ENCODE data around the gene SLX4IP. TPM values are rescaled to one million over a fixed set of nuclear protein-coding genes. Genes with fewer than 3 reads are reported as not detected.

SLX4IP gene
- total RNA-seq, 2 experiments from 2014 or later: 8.8 to 8.9 TPM

GRCh38 chr20:10543480-10543879, 108.4 kb downstream of the SLX4IP start:
- DNase-seq (no peak), ATAC-seq (no peak)
- ChIA-PET CTCF (interaction anchor here (0.7 kb wide), 2 partner anchors 10 to 28 kb away, joined by 3 read pairs; no protein-coding TSS in a partner anchor), POLR2A (no interaction called here)
- Mint-ChIP-seq H3K36me3 (ENCODE audit: low read depth) (no peaks in the 10 kb centered on the region), H3K4me3 (no peak overlapping the region), H3K4me1 (ENCODE audit: low read depth) (peaks cover 21% of the 10 kb centered on the region), H3K27me3 (ENCODE audit: low read depth) (no peaks in the 10 kb centered on the region), H3K27ac (no peak overlapping the region), H3K9me3 (ENCODE audit: insufficient read depth) (no peaks in the 10 kb centered on the region)

- DNase-seq (no peak), ATAC-seq (no peak)
- H3K27ac Mint-ChIP-seq: peak overlapping the region; percentile 17
- H3K9me3 Mint-ChIP-seq (ENCODE audit: insufficient read depth): no peaks in the 10 kb centered on the region
- CTCF ChIA-PET: no interaction called here
- POLR2A ChIA-PET: no interaction called here
- H3K4me1 Mint-ChIP-seq (ENCODE audit: low read depth): peaks cover 43% of the 10 kb centered on the region
- no peak overlapping the region for H3K4me3 Mint-ChIP-seq
- no peaks in the 10 kb centered on the region for H3K36me3 Mint-ChIP-seq (ENCODE audit: low read depth)
- H3K27me3 Mint-ChIP-seq (ENCODE audit: low read depth): no peaks in the 10 kb centered on the region
Observed at GRCh38 chr20:10547276-10548114, 112.4 kb downstream of the SLX4IP start.

GRCh38 chr20:10549511-10549910, 114.4 kb downstream of the SLX4IP start:
- no peak overlapping the region for H3K27ac Mint-ChIP-seq
- DNase-seq (no peak), ATAC-seq (no peak)
- H3K36me3 Mint-ChIP-seq (ENCODE audit: low read depth): no peaks in the 10 kb centered on the region
- peaks cover 48% of the 10 kb centered on the region for H3K4me1 Mint-ChIP-seq (ENCODE audit: low read depth)
- ChIA-PET CTCF (interaction anchor here (1.0 kb wide), 1 partner anchor 72 kb away, joined by 3 read pairs; no protein-coding TSS in a partner anchor), POLR2A (no interaction called here)
- no peaks in the 10 kb centered on the region for H3K9me3 Mint-ChIP-seq (ENCODE audit: insufficient read depth)
- no peak overlapping the region for H3K4me3 Mint-ChIP-seq
- no peaks in the 10 kb centered on the region for H3K27me3 Mint-ChIP-seq (ENCODE audit: low read depth)

- Mint-ChIP-seq H3K36me3 (ENCODE audit: low read depth) (no peaks in the 10 kb centered on the region), H3K9me3 (ENCODE audit: insufficient read depth) (no peaks in the 10 kb centered on the region), H3K4me3 (peak overlapping the region; percentile 32), H3K27ac (peak overlapping the region; percentile 53), H3K4me1 (ENCODE audit: low read depth) (peaks cover 48% of the 10 kb centered on the region), H3K27me3 (ENCODE audit: low read depth) (no peaks in the 10 kb centered on the region)
- peak; percentile 67 for ATAC-seq
- CTCF ChIA-PET: interaction anchor here (1.0 kb wide), 1 partner anchor 73 kb away, joined by 3 read pairs; no protein-coding TSS in a partner anchor
- POLR2A ChIA-PET: no interaction called here
- peak; percentile 58 for DNase-seq
Observed at GRCh38 chr20:10550204-10551118, 115.4 kb downstream of the SLX4IP start.

- Mint-ChIP-seq H3K4me1 (ENCODE audit: low read depth) (peaks cover 52% of the 10 kb centered on the region), H3K27me3 (ENCODE audit: low read depth) (no peaks in the 10 kb centered on the region), H3K27ac (no peak overlapping the region), H3K4me3 (no peak overlapping the region), H3K36me3 (ENCODE audit: low read depth) (peaks cover 4% of the 10 kb centered on the region), H3K9me3 (ENCODE audit: insufficient read depth) (no peaks in the 10 kb centered on the region)
- ChIA-PET CTCF (interaction anchor here (0.6 to 1.6 kb wide), 14 partner anchors 9 to 574 kb away, joined by 3 to 9 read pairs (median 3); partner anchors contain the start of genes MKKS and SLX4IP), POLR2A (no interaction called here)
- DNase-seq (no peak), ATAC-seq (no peak)
Observed at GRCh38 chr20:10551732-10552724, 116.9 kb downstream of the SLX4IP start.

GRCh38 chr20:10553326-10553984, 118.3 kb downstream of the SLX4IP start:
- ChIA-PET CTCF (interaction anchor here (0.7 to 1.6 kb wide), 12 partner anchors 10 to 576 kb away, joined by 3 to 9 read pairs (median 4); partner anchors contain the start of genes MKKS and SLX4IP), POLR2A (no interaction called here)
- H3K9me3 Mint-ChIP-seq (ENCODE audit: insufficient read depth): no peaks in the 10 kb centered on the region
- peaks cover 9% of the 10 kb centered on the region for H3K36me3 Mint-ChIP-seq (ENCODE audit: low read depth)
- DNase-seq: peak; percentile 69
- no peak overlapping the region for H3K4me3 Mint-ChIP-seq
- no peaks in the 10 kb centered on the region for H3K27me3 Mint-ChIP-seq (ENCODE audit: low read depth)
- H3K4me1 Mint-ChIP-seq (ENCODE audit: low read depth): peaks cover 64% of the 10 kb centered on the region
- H3K27ac Mint-ChIP-seq: no peak overlapping the region
- peak; percentile 60 for ATAC-seq

- no peak for ATAC-seq
- POLR2A ChIA-PET: no interaction called here
- H3K27me3 Mint-ChIP-seq (ENCODE audit: low read depth): no peaks in the 10 kb centered on the region
- CTCF ChIA-PET: no interaction called here
- no peak overlapping the region for H3K27ac Mint-ChIP-seq
- peaks cover 66% of the 10 kb centered on the region for H3K4me1 Mint-ChIP-seq (ENCODE audit: low read depth)
- no peak for DNase-seq
- peaks cover 9% of the 10 kb centered on the region for H3K36me3 Mint-ChIP-seq (ENCODE audit: low read depth)
- H3K9me3 Mint-ChIP-seq (ENCODE audit: insufficient read depth): no peaks in the 10 kb centered on the region
- no peak overlapping the region for H3K4me3 Mint-ChIP-seq
Observed at GRCh38 chr20:10554285-10554684, 119.2 kb downstream of the SLX4IP start.

- Mint-ChIP-seq H3K9me3 (ENCODE audit: insufficient read depth) (no peaks in the 10 kb centered on the region), H3K4me1 (ENCODE audit: low read depth) (peaks cover 66% of the 10 kb centered on the region), H3K27ac (no peak overlapping the region), H3K4me3 (no peak overlapping the region), H3K36me3 (ENCODE audit: low read depth) (peaks cover 9% of the 10 kb centered on the region), H3K27me3 (ENCODE audit: low read depth) (no peaks in the 10 kb centered on the region)
- no peak for ATAC-seq
- no peak for DNase-seq
- ChIA-PET CTCF (no interaction called here), POLR2A (no interaction called here)
Observed at GRCh38 chr20:10555393-10555792, 120.3 kb downstream of the SLX4IP start.

GRCh38 chr20:10555865-10556308, 120.8 kb downstream of the SLX4IP start:
- ChIA-PET POLR2A (interaction anchor here (0.6 kb wide), 1 partner anchor 121 kb away, joined by 3 read pairs; no protein-coding TSS in a partner anchor), CTCF (interaction anchor here (0.6 to 1.4 kb wide), 2 partner anchors 119 to 301 kb away, joined by 3 read pairs; no protein-coding TSS in a partner anchor)
- Mint-ChIP-seq H3K9me3 (ENCODE audit: insufficient read depth) (no peaks in the 10 kb centered on the region), H3K4me3 (no peak overlapping the region), H3K36me3 (ENCODE audit: low read depth) (peaks cover 9% of the 10 kb centered on the region), H3K4me1 (ENCODE audit: low read depth) (peaks cover 61% of the 10 kb centered on the region), H3K27ac (no peak overlapping the region), H3K27me3 (ENCODE audit: low read depth) (no peaks in the 10 kb centered on the region)
- ATAC-seq (no peak), DNase-seq (no peak)

GRCh38 chr20:10556519-10557083, 121.5 kb downstream of the SLX4IP start:
- no peak overlapping the region for H3K27ac Mint-ChIP-seq
- H3K4me3 Mint-ChIP-seq: no peak overlapping the region
- no peaks in the 10 kb centered on the region for H3K27me3 Mint-ChIP-seq (ENCODE audit: low read depth)
- no peaks in the 10 kb centered on the region for H3K9me3 Mint-ChIP-seq (ENCODE audit: insufficient read depth)
- peaks cover 54% of the 10 kb centered on the region for H3K4me1 Mint-ChIP-seq (ENCODE audit: low read depth)
- ATAC-seq (no peak), DNase-seq (no peak)
- H3K36me3 Mint-ChIP-seq (ENCODE audit: low read depth): peaks cover 11% of the 10 kb centered on the region
- ChIA-PET CTCF (interaction anchor here (0.6 to 1.4 kb wide), 3 partner anchors 26 to 301 kb away, joined by 3 read pairs; no protein-coding TSS in a partner anchor), POLR2A (no interaction called here)
